Caco-2 (cell line): ENCODE measurements around the gene SLC5A3. TPM values are rescaled to one million over a fixed set of nuclear protein-coding genes. Genes with fewer than 3 reads are reported as not detected.
A peak's percentile ranks its signal among the peaks of the same experiment; 100 is the strongest.

Experiments
- BruUV-seq: library from RNA; stranded (reverse); fragments of 400-500 nt; replicated peaks from 2 replicates; lab custom pipeline; 2021; lab: Mats Ljungman, UMichigan
- CTCF ChIA-PET: fragments of 300-600 bp; sonication (Branson Sonifier 250); formaldehyde crosslinking; loops from one replicate; lab custom pipeline; 2022; ENCODE audit warnings: antibody characterized with exemption; lab: Charles Lee
- POLR2A ChIA-PET: fragments of 300-600 bp; sonication (Branson Sonifier 250); formaldehyde crosslinking; loops from one replicate; lab custom pipeline; 2022; ENCODE audit warnings: antibody characterized with exemption; lab: Charles Lee
- DNase-seq, 2 experiments: peaks; one replicate each; pipeline versions ENCODE4 v3.0.0 to v3.0.0-alpha.2; 2020 to 2022
- H3K27me3 ChIP-seq: replicated peaks from 2 replicates; pipeline ENCODE4 v1.6.0; 2011; ENCODE audit warnings: low read length; ENCODE audit not compliant: control insufficient read depth, insufficient read depth
- H3K36me3 ChIP-seq: 2 replicates; pipeline ENCODE4 v1.5.1; 2011; ENCODE audit warnings: low read length; ENCODE audit not compliant: control insufficient read depth, insufficient read depth
- H3K4me1 ChIP-seq: fragments of 250-450 bp; sonication (Bioruptor Pico); 2 replicates; pipeline ENCODE4 v1.5.1; 2020; ENCODE audit warnings: mild to moderate bottlenecking
- H3K4me3 ChIP-seq: 2 replicates; pipeline ENCODE4 v1.5.1; 2011; ENCODE audit warnings: low read depth, mild to moderate bottlenecking, control low read depth, low read length
- H3K9me3 ChIP-seq: fragments of 250-450 bp; sonication (Bioruptor Pico); 2 replicates; pipeline ENCODE4 v1.5.1; 2020; ENCODE audit warnings: mild to moderate bottlenecking, moderate library complexity
- H3K27ac Mint-ChIP-seq: one replicate; pipeline ENCODE4 v1.8.0; 2022; ENCODE audit warnings: mixed read lengths; ENCODE audit not compliant: unreplicated experiment
- H3K27me3 Mint-ChIP-seq: one replicate; pipeline ENCODE4 v1.8.0; 2022; ENCODE audit warnings: mixed read lengths; ENCODE audit not compliant: insufficient read depth, unreplicated experiment
- H3K36me3 Mint-ChIP-seq: one replicate; pipeline ENCODE4 v1.8.0; 2022; ENCODE audit warnings: mild to moderate bottlenecking, mixed read lengths; ENCODE audit not compliant: insufficient read depth, unreplicated experiment
- H3K4me1 Mint-ChIP-seq: one replicate; pipeline ENCODE4 v1.8.0; 2022; ENCODE audit warnings: low read depth, mixed read lengths; ENCODE audit not compliant: unreplicated experiment
- H3K4me3 Mint-ChIP-seq: one replicate; pipeline ENCODE4 v1.8.0; 2022; ENCODE audit warnings: mild to moderate bottlenecking, moderate library complexity, mixed read lengths; ENCODE audit not compliant: unreplicated experiment
- H3K9me3 Mint-ChIP-seq: one replicate; pipeline ENCODE4 v1.8.0; 2022; ENCODE audit warnings: mixed read lengths; ENCODE audit not compliant: unreplicated experiment
- intact Hi-C: fragments of 100-400 bp; cut with micrococcal nuclease; formaldehyde crosslinking; loops from one replicate; pipeline ENCODE4 v1.10.0; 2022; ENCODE audit not compliant: unreplicated experiment
- total RNA-seq: library from RNA; stranded (reverse); gene quantifications from 2 replicates; pipeline ENCODE4 v1.2.3, GENCODE V29; 2022
- TF ChIP-seq, protein P1 (sequence below), 2 experiments: fragments of 200-600 bp in 1 of 2; IDR thresholded peaks; 1 replicate in 1 of 2; 2 replicates in 1 of 2; pipeline versions ENCODE4 v1.5.1 to v1.8.0; 2011 to 2022; ENCODE audit warnings: antibody characterized with exemption in 1 of 2, control low read depth in 1 of 2, inconsistent platforms in 1 of 2, low read depth in 1 of 2, low read length in 1 of 2, mild to moderate bottlenecking in 1 of 2, moderate library complexity in 1 of 2; ENCODE audit not compliant: insufficient read depth in 1 of 2, severe bottlenecking in 1 of 2, unreplicated experiment in 1 of 2

SLC5A3 gene
- total RNA-seq, 1 experiment from 2014 or later = 19.1 TPM

- Mint-ChIP-seq H3K9me3 (no peaks in the 10 kb centered on the region), H3K36me3 (peaks cover 54% of the 10 kb centered on the region), H3K27me3 (no peaks in the 10 kb centered on the region), H3K4me1 (peaks cover 32% of the 10 kb centered on the region), H3K27ac (peak overlapping the region; percentile 74), H3K4me3 (peak overlapping the region; percentile 87)
- ChIA-PET POLR2A (interaction anchor here (2.3 kb wide), 1 partner anchor 127 kb away, joined by 7 read pairs; no protein-coding TSS in a partner anchor), CTCF (interaction anchor here (1.0 kb wide), 1 partner anchor 126 kb away, joined by 4 read pairs; no protein-coding TSS in a partner anchor)
- H3K4me1 ChIP-seq = peaks cover 35% of the 10 kb centered on the region
- peak in 1 of 2 experiments; percentile 22 for DNase-seq
- BruUV-seq = TSS peak; percentile 45
- no peaks in the 10 kb centered on the region for H3K27me3 ChIP-seq
- H3K9me3 ChIP-seq = no peaks in the 10 kb centered on the region
- intact Hi-C loops = loop anchor here (2.0 to 5.0 kb wide), 2 partner anchors 127 to 150 kb away; no protein-coding TSS in a partner anchor
- peak overlapping the region; percentile 86 for H3K4me3 ChIP-seq
- no peaks in the 10 kb centered on the region for H3K36me3 ChIP-seq
- TF ChIP-seq, protein P1, sequence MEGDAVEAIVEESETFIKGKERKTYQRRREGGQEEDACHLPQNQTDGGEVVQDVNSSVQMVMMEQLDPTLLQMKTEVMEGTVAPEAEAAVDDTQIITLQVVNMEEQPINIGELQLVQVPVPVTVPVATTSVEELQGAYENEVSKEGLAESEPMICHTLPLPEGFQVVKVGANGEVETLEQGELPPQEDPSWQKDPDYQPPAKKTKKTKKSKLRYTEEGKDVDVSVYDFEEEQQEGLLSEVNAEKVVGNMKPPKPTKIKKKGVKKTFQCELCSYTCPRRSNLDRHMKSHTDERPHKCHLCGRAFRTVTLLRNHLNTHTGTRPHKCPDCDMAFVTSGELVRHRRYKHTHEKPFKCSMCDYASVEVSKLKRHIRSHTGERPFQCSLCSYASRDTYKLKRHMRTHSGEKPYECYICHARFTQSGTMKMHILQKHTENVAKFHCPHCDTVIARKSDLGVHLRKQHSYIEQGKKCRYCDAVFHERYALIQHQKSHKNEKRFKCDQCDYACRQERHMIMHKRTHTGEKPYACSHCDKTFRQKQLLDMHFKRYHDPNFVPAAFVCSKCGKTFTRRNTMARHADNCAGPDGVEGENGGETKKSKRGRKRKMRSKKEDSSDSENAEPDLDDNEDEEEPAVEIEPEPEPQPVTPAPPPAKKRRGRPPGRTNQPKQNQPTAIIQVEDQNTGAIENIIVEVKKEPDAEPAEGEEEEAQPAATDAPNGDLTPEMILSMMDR (IDR thresholded peaks at IDR 0.05; ENCODE audit: insufficient read depth in 1 of 2, low read depth in 1 of 2, low read length in 1 of 2, severe bottlenecking in 1 of 2, unreplicated experiment in 1 of 2) = peak in 1 of 2 experiments; percentile 10
Measured at GRCh38 chr21:34074283-34075090, 1.1 kb downstream of the SLC5A3 start.

- H3K9me3 ChIP-seq = no peaks in the 10 kb centered on the region
- BruUV-seq = no TSS peak
- H3K4me1 ChIP-seq = peaks cover 37% of the 10 kb centered on the region
- ChIA-PET POLR2A (no interaction called here), CTCF (no interaction called here)
- Mint-ChIP-seq H3K9me3 (no peaks in the 10 kb centered on the region), H3K4me1 (peaks cover 37% of the 10 kb centered on the region), H3K4me3 (peak overlapping the region; percentile 87), H3K36me3 (peaks cover 60% of the 10 kb centered on the region), H3K27ac (peak overlapping the region; percentile 74), H3K27me3 (no peaks in the 10 kb centered on the region)
- TF ChIP-seq, protein P1 (IDR thresholded peaks at IDR 0.05; ENCODE audit: insufficient read depth in 1 of 2, low read depth in 1 of 2, low read length in 1 of 2, severe bottlenecking in 1 of 2, unreplicated experiment in 1 of 2) = no peak
- peak overlapping the region; percentile 86 for H3K4me3 ChIP-seq
- no peak for DNase-seq
- intact Hi-C loops = loop anchor here (2.0 kb wide), 1 partner anchor 150 kb away; no protein-coding TSS in a partner anchor
- H3K36me3 ChIP-seq = no peaks in the 10 kb centered on the region
- H3K27me3 ChIP-seq = no peaks in the 10 kb centered on the region
Measured at GRCh38 chr21:34075091-34075425, 1.7 kb downstream of the SLC5A3 start.

GRCh38 chr21:34075760-34076660 lies 2.6 kb downstream of the SLC5A3 start:
- DNase-seq = no peak
- Mint-ChIP-seq H3K4me3 (peak overlapping the region; percentile 87), H3K9me3 (no peaks in the 10 kb centered on the region), H3K36me3 (peaks cover 69% of the 10 kb centered on the region), H3K27me3 (no peaks in the 10 kb centered on the region), H3K27ac (no peak overlapping the region), H3K4me1 (peaks cover 46% of the 10 kb centered on the region)
- Histone ChIP-seq H3K9me3 (no peaks in the 10 kb centered on the region), H3K36me3 (no peaks in the 10 kb centered on the region), H3K27me3 (no peaks in the 10 kb centered on the region), H3K4me3 (no peak overlapping the region), H3K4me1 (peaks cover 45% of the 10 kb centered on the region)
- TF ChIP-seq, protein P1 (IDR thresholded peaks at IDR 0.05; ENCODE audit: insufficient read depth in 1 of 2, low read depth in 1 of 2, low read length in 1 of 2, severe bottlenecking in 1 of 2, unreplicated experiment in 1 of 2) = no peak
- CTCF ChIA-PET = interaction anchor here (1.6 kb wide), 1 partner anchor 126 kb away, joined by 8 read pairs; no protein-coding TSS in a partner anchor
- intact Hi-C loops = loop anchor here (2.0 kb wide), 1 partner anchor 151 kb away; no protein-coding TSS in a partner anchor
- no TSS peak for BruUV-seq
- POLR2A ChIA-PET = no interaction called here
